H1 (cell line): ENCODE measurements around the gene SRRM4. TPM values are rescaled to one million over a fixed set of nuclear protein-coding genes. Genes with fewer than 3 reads are reported as not detected.

ENCODE experiments used
- CTCF ChIA-PET: fragments of 300-600 bp; sonication (Branson Sonifier 250); formaldehyde crosslinking; loops from one replicate; lab custom pipeline; 2021; ENCODE audit not compliant: partially characterized antibody; lab: Charles Lee
- POLR2A ChIA-PET: fragments of 300-600 bp; sonication (Branson Sonifier 250); formaldehyde crosslinking; loops from one replicate; lab custom pipeline; 2021; ENCODE audit warnings: inconsistent platforms; ENCODE audit not compliant: partially characterized antibody; lab: Charles Lee
- DNase-seq, 2 experiments: peaks; one replicate each; pipeline versions ENCODE4 v3.0.0 to v3.0.0-alpha.2; 2010 to 2022; ENCODE audit warnings: low spot score in 2 of 2, low read depth in 1 of 2, mixed read lengths in 1 of 2
- FAIRE-seq: peaks from 2 replicates; lab custom pipeline; 2011; peaks lifted over from hg19 to GRCh38; lab: Jason Lieb, UNC
- H2AFZ ChIP-seq: 2 replicates; pipeline ENCODE4 v1.8.1; 2012; ENCODE audit warnings: low read length, inconsistent platforms
- H2AK5ac ChIP-seq: 2 replicates; pipeline ENCODE4 v1.6.1; 2013; ENCODE audit warnings: low read depth, low read length
- H2BK120ac ChIP-seq: replicated peaks from 2 replicates; pipeline ENCODE3; 2013; ENCODE audit warnings: low read depth, low read length, inconsistent platforms
- H2BK12ac ChIP-seq: 2 replicates; pipeline ENCODE4 v1.6.1; 2013; ENCODE audit warnings: low read depth, low read length
- H2BK15ac ChIP-seq: 2 replicates; pipeline ENCODE4 v1.6.1; 2013; ENCODE audit warnings: low read length
- H2BK20ac ChIP-seq: 2 replicates; pipeline ENCODE4 v1.6.1; 2013; ENCODE audit warnings: low read length
- H2BK5ac ChIP-seq: 2 replicates; pipeline ENCODE4 v1.6.1; 2013; ENCODE audit warnings: low read depth, low read length
- H3K14ac ChIP-seq: 2 replicates; pipeline ENCODE4 v1.6.1; 2013; ENCODE audit warnings: inconsistent platforms; ENCODE audit not compliant: insufficient read length
- H3K18ac ChIP-seq: 2 replicates; pipeline ENCODE4 v1.6.1; 2013; ENCODE audit warnings: low read length; ENCODE audit errors: extremely low read depth
- H3K23ac ChIP-seq: 2 replicates; pipeline ENCODE4 v1.6.1; 2013; ENCODE audit warnings: inconsistent platforms; ENCODE audit not compliant: insufficient read length
- H3K23me2 ChIP-seq: 2 replicates; pipeline ENCODE4 v1.6.1; 2013; ENCODE audit warnings: low read depth, low read length
- H3K27ac ChIP-seq: 2 replicates; pipeline ENCODE4 v1.6.1; 2011; ENCODE audit warnings: low read depth, low read length, inconsistent platforms
- H3K27me3 ChIP-seq, 4 experiments: replicated peaks in 1 of 4; 1 replicate in 1 of 4; 2 replicates in 3 of 4; pipeline versions ENCODE4 v1.6.1 to v1.8.1; 2011 to 2013; ENCODE audit warnings: low read length in 3 of 4, mild to moderate bottlenecking in 3 of 4, inconsistent platforms in 2 of 4, mixed read lengths in 2 of 4, moderate library complexity in 1 of 4; ENCODE audit not compliant: control insufficient read depth in 3 of 4, insufficient read depth in 3 of 4; ENCODE audit errors: extremely low read depth in 1 of 4
- H3K36me3 ChIP-seq, 4 experiments: 2 replicates each; pipeline versions ENCODE4 v1.6.1 to v1.8.1; 2011 to 2013; ENCODE audit warnings: mild to moderate bottlenecking in 4 of 4, low read length in 3 of 4, moderate library complexity in 2 of 4, control low read depth in 1 of 4, inconsistent platforms in 1 of 4; ENCODE audit not compliant: insufficient read depth in 4 of 4, control insufficient read depth in 2 of 4
- H3K4ac ChIP-seq: replicated peaks from 2 replicates; pipeline ENCODE3; 2013; ENCODE audit warnings: low read length, low read depth, mixed read lengths, inconsistent platforms; ENCODE audit not compliant: insufficient read length
- H3K4me1 ChIP-seq, 4 experiments: replicated peaks in 1 of 4; 1 replicate in 1 of 4; 2 replicates in 3 of 4; pipeline versions ENCODE4 v1.6.1 to v1.8.1; 2011 to 2013; ENCODE audit warnings: low read length in 3 of 4, inconsistent platforms in 2 of 4, mixed read lengths in 1 of 4; ENCODE audit not compliant: insufficient read depth in 4 of 4, control insufficient read depth in 3 of 4
- H3K4me2 ChIP-seq, 2 experiments: 2 replicates each; pipeline versions ENCODE4 v1.6.1 to v1.8.1; 2011 to 2013; ENCODE audit warnings: low read depth in 2 of 2, low read length in 2 of 2, control low read depth in 1 of 2, inconsistent platforms in 1 of 2, mild to moderate bottlenecking in 1 of 2; ENCODE audit not compliant: insufficient read depth in 1 of 2
- H3K4me3 ChIP-seq, 4 experiments: fragments of 200-600, 300-600 bp in 1 of 4; sonication (generic), shearing (Covaris generic), sonication (Bioruptor Twin) in 1 of 4; 2 replicates each; pipeline versions ENCODE4 v1.5.1 to v1.8.1; 2011 to 2016; ENCODE audit warnings: low read length in 4 of 4, low read depth in 3 of 4, control low read depth in 2 of 4, inconsistent platforms in 2 of 4, mild to moderate bottlenecking in 2 of 4, mixed read lengths in 1 of 4, moderate library complexity in 1 of 4; ENCODE audit not compliant: insufficient read depth in 2 of 4; ENCODE audit errors: extremely low read depth in 1 of 4
- H3K56ac ChIP-seq: replicated peaks from 2 replicates; pipeline ENCODE3; 2013; ENCODE audit warnings: low read depth, mild to moderate bottlenecking, mixed read lengths, low read length, inconsistent platforms; ENCODE audit not compliant: insufficient read length
- H3K79me1 ChIP-seq: 2 replicates; pipeline ENCODE4 v1.6.1; 2013; ENCODE audit warnings: low read depth, low read length, control low read depth
- H3K79me2 ChIP-seq, 2 experiments: 2 replicates each; pipeline versions ENCODE4 v1.6.1 to v1.8.1; 2012 to 2013; ENCODE audit warnings: low read length in 2 of 2, mild to moderate bottlenecking in 2 of 2, inconsistent platforms in 1 of 2; ENCODE audit not compliant: insufficient read depth in 2 of 2, control insufficient read depth in 1 of 2
- H3K9ac ChIP-seq, 4 experiments: replicated peaks in 1 of 4; 1 replicate in 1 of 4; 2 replicates in 3 of 4; pipeline versions ENCODE4 v1.6.1 to v1.8.1; 2011 to 2013; ENCODE audit warnings: low read depth in 3 of 4, low read length in 3 of 4, control low read depth in 2 of 4, mild to moderate bottlenecking in 2 of 4, moderate library complexity in 2 of 4, inconsistent platforms in 1 of 4; ENCODE audit errors: extremely low read depth in 1 of 4
- H3K9me3 ChIP-seq, 2 experiments: 2 replicates each; pipeline versions ENCODE4 v1.6.1 to v1.8.1; 2012 to 2013; ENCODE audit warnings: mild to moderate bottlenecking in 2 of 2, moderate library complexity in 2 of 2, control low read depth in 1 of 2, inconsistent platforms in 1 of 2, low read depth in 1 of 2, low read length in 1 of 2, mixed read lengths in 1 of 2; ENCODE audit not compliant: insufficient read depth in 2 of 2
- H4K20me1 ChIP-seq, 2 experiments: replicated peaks in 1 of 2; 2 replicates each; pipeline versions ENCODE3 to v1.8.1; 2011 to 2013; ENCODE audit warnings: inconsistent platforms in 2 of 2, low read length in 2 of 2, mild to moderate bottlenecking in 1 of 2; ENCODE audit not compliant: insufficient read depth in 2 of 2, control insufficient read depth in 1 of 2
- H4K5ac ChIP-seq: 2 replicates; pipeline ENCODE4 v1.6.1; 2013; ENCODE audit warnings: low read length, low read depth, mixed read lengths, inconsistent platforms; ENCODE audit not compliant: insufficient read length
- H4K8ac ChIP-seq: 2 replicates; pipeline ENCODE4 v1.8.0; 2013; ENCODE audit warnings: mild to moderate bottlenecking, moderate library complexity, low read length, inconsistent platforms; ENCODE audit not compliant: insufficient read depth; ENCODE audit errors: extremely low read depth
- H4K91ac ChIP-seq: replicated peaks from 2 replicates; pipeline ENCODE3; 2013; ENCODE audit warnings: low read length, mixed read lengths, inconsistent platforms; ENCODE audit not compliant: insufficient read length
- ATF3 ChIP-seq: IDR thresholded peaks from 2 replicates; pipeline ENCODE4 v1.6.1; 2011; ENCODE audit warnings: low read depth, mild to moderate bottlenecking, low read length; ENCODE audit not compliant: insufficient read depth
- BACH1 ChIP-seq: IDR thresholded peaks from 2 replicates; pipeline ENCODE4 v1.6.1; 2012; ENCODE audit warnings: low read length, improper control_type of control experiment
- BRCA1 ChIP-seq: IDR thresholded peaks from 2 replicates; pipeline ENCODE4 v1.6.1; 2012; ENCODE audit warnings: low read depth, low read length, improper control_type of control experiment
- HDAC2 ChIP-seq, 2 experiments: fragments of 300-600 bp in 1 of 2; sonication (generic) in 1 of 2; IDR thresholded peaks; 2 replicates each; pipeline ENCODE4 v1.6.1; 2011 to 2012; ENCODE audit warnings: low read depth in 2 of 2, low read length in 2 of 2, mild to moderate bottlenecking in 2 of 2, moderate library complexity in 2 of 2, borderline replicate concordance in 1 of 2, inconsistent platforms in 1 of 2
- SIN3A ChIP-seq, 2 experiments: IDR thresholded peaks in 1 of 2; conservative IDR thresholded peaks in 1 of 2; 2 replicates each; pipeline ENCODE4 v1.6.1; 2011 to 2012; ENCODE audit warnings: low read length in 2 of 2, improper control_type of control experiment in 1 of 2, low read depth in 1 of 2, mild to moderate bottlenecking in 1 of 2
- SIRT6 ChIP-seq: IDR thresholded peaks from one replicate; pipeline ENCODE4 v1.7.1; 2012; ENCODE audit warnings: low read length, inconsistent platforms
- whole genome bisulfite sequencing, 2 experiments: shearing (Covaris generic) in 1 of 2; methylation state at CpG; one replicate each; pipeline versions ENCODE4 v1.1.6 to v1.1.7; 2013 to 2015; ENCODE audit warnings: low lambda C conversion rate in 2 of 2, mixed read lengths in 2 of 2, inconsistent platforms in 1 of 2, low coverage in 1 of 2, missing lambda C conversion rate in 1 of 2; ENCODE audit not compliant: insufficient replicate concordance in 2 of 2, insufficient coverage in 1 of 2, insufficient read length in 1 of 2; ENCODE audit errors: extremely low coverage in 1 of 2, missing lambda C conversion rate in 1 of 2; 5-methylcytosine and 5-hydroxymethylcytosine counted together
- polyA plus RNA-seq, 7 experiments: library from polyadenylated mRNA; depleted of rRNA in 3 of 7; stranded (reverse) in 5 of 7; unstranded in 2 of 7; fragments of >200 nt in 5 of 7; fragments of 200-250 nt in 2 of 7; gene quantifications; 1 replicate in 5 of 7; 2 replicates in 1 of 7; 4 replicates in 1 of 7; pipeline versions ENCODE4 v1.2.1 to v1.2.3, GENCODE V29; 2011 to 2013; ENCODE audit warnings: missing spikeins in 2 of 7, mixed read lengths in 2 of 7
- total RNA-seq: library from RNA; stranded (reverse); fragmentation: NEBNext Ultra II Directional; extraction: Animal tissue kit (Norgen Biotek cat#: 25700); gene quantifications from 2 replicates; pipeline ENCODE4 v1.2.1, GENCODE V29; 2021

The SRRM4 gene
- total and polyA plus RNA-seq, 2 of the 8 experiments (the other 6 are each of a cell fraction or from before 2014, with no cell fraction given): 0.53 to 1.1 TPM

GRCh38 chr12:118972982-118973381 lies 8.4 kb upstream of the SRRM4 start:
- no peaks in the 10 kb centered on the region for H3K4me1 ChIP-seq
- DNase-seq (no peak), FAIRE-seq (no peak)
- H4K20me1 ChIP-seq: no peaks in the 10 kb centered on the region
- no peak overlapping the region for H2AFZ ChIP-seq
- H3K27ac ChIP-seq: no peak overlapping the region
- no peaks in the 10 kb centered on the region for H3K79me2 ChIP-seq
- CTCF ChIA-PET: interaction anchor here (0.8 kb wide), 1 partner anchor 9 kb away, joined by 3 read pairs; the partner anchor contains the start of gene SRRM4
- no peak overlapping the region for H3K23ac ChIP-seq
- H2BK15ac ChIP-seq: no peak overlapping the region
- H3K9ac ChIP-seq: no peak overlapping the region
- H3K36me3 ChIP-seq: no peaks in the 10 kb centered on the region
- H2BK12ac ChIP-seq: no peak overlapping the region
- 97% methylated on average over 2 of the region's 2 CpGs; no CpG with 5 or more reads in 1 of the 2 experiments for WGBS, 2 experiments
- H3K27me3 ChIP-seq: no peaks in the 10 kb centered on the region; a peak in 1 of 7 replicates
- no peak overlapping the region for H3K4ac ChIP-seq
- no peak overlapping the region for H4K5ac ChIP-seq
- H3K4me2 ChIP-seq: no peak overlapping the region
- no peak overlapping the region for H3K14ac ChIP-seq
- H3K9me3 ChIP-seq: no peaks in the 10 kb centered on the region
- H3K18ac ChIP-seq: no peak overlapping the region
- no peaks in the 10 kb centered on the region for H3K79me1 ChIP-seq
- H3K4me3 ChIP-seq: no peak overlapping the region
- no peak overlapping the region for H2BK5ac ChIP-seq
- H3K23me2 ChIP-seq: no peaks in the 10 kb centered on the region
- no peak overlapping the region for H2BK120ac ChIP-seq
- no peak overlapping the region for H3K56ac ChIP-seq
- H4K91ac ChIP-seq: no peak overlapping the region
- H4K8ac ChIP-seq: no peak overlapping the region
- no peak overlapping the region for H2AK5ac ChIP-seq
- POLR2A ChIA-PET: no interaction called here
- H2BK20ac ChIP-seq: no peak overlapping the region
- TF ChIP-seq SIRT6 (no peak), SIN3A (conservative IDR thresholded peaks at IDR 0.05 in 1 of 2, IDR thresholded peaks at IDR 0.05 in 1 of 2; ENCODE audit: low read depth in 1 of 2, low read length in 2 of 2) (no peak), BACH1 (no peak), HDAC2 (IDR thresholded peaks at IDR 0.05; ENCODE audit: borderline replicate concordance in 1 of 2, low read depth in 2 of 2, low read length in 2 of 2) (no peak), BRCA1 (no peak), ATF3 (no peak)
